Thoracic aorta (tissue), 2 donors: ENCODE results near the gene EFS. TPM values are rescaled to one million over a fixed set of nuclear protein-coding genes. Genes with fewer than 3 reads are reported as not detected.

Source experiments
- ATAC-seq: fragments of 150-250 bp; one replicate; pipeline ENCODE4 v1.8.0; 2017; ENCODE audit warnings: low read depth; ENCODE audit not compliant: insufficient number of reproducible peaks, low FRiP score
- DNase-seq: peaks from one replicate; pipeline ENCODE4 v3.0.0-alpha.2; 2020; ENCODE audit warnings: low spot score
- H3K27ac ChIP-seq, 2 donors: fragments of 200-600 bp; sonication (generic); 1 replicate in 1 of 2; 2 replicates in 1 of 2; pipeline ENCODE4 v1.5.1; 2016; ENCODE audit warnings: mild to moderate bottlenecking in 2 of 2, moderate library complexity in 2 of 2
- H3K27me3 ChIP-seq: fragments of 200-600 bp; sonication (generic); replicated peaks from 2 replicates; pipeline ENCODE4 v1.6.0; 2016; ENCODE audit warnings: mild to moderate bottlenecking; ENCODE audit not compliant: insufficient read depth
- H3K36me3 ChIP-seq: fragments of 200-600 bp; sonication (generic); one replicate; pipeline ENCODE4 v1.5.1; 2016
- H3K4me1 ChIP-seq, 2 donors: fragments of 200-600 bp; sonication (generic); 1 replicate in 1 of 2; 2 replicates in 1 of 2; pipeline versions ENCODE4 v1.5.1 to v1.6.0; 2016; ENCODE audit warnings: low read depth in 2 of 2, mild to moderate bottlenecking in 1 of 2; ENCODE audit not compliant: control insufficient read depth in 1 of 2
- H3K4me3 ChIP-seq: fragments of 200-600 bp; sonication (generic); 2 replicates; pipeline ENCODE4 v1.5.1; 2016; ENCODE audit warnings: mild to moderate bottlenecking
- H3K9me3 ChIP-seq: fragments of 200-600 bp; sonication (generic); 2 replicates; pipeline ENCODE4 v1.5.1; 2016
- CTCF ChIP-seq: fragments of 200-600 bp; sonication (generic); IDR thresholded peaks from one replicate; pipeline ENCODE4 v1.5.1; 2019; ENCODE audit warnings: antibody characterized with exemption
- total RNA-seq, 2 donors: library from RNA; depleted of rRNA; stranded (reverse); fragments of >200 nt; gene quantifications; one replicate each; pipeline versions ENCODE4 v1.1.0 to v1.2.3, GENCODE V29; 2016

Gene EFS
- total RNA-seq, 2 donors from 2014 or later, result 23.3 to 38.2 TPM

- no peaks in the 10 kb centered on the region for H3K27me3 ChIP-seq
- no peaks in the 10 kb centered on the region for H3K9me3 ChIP-seq
- H3K36me3 ChIP-seq, result no peaks in the 10 kb centered on the region
- no peak overlapping the region for H3K4me3 ChIP-seq
- no peak for DNase-seq
- no peak for TF ChIP-seq CTCF
- ATAC-seq, result no peak
- H3K4me1 ChIP-seq, result peaks cover 0 to 4% of the 10 kb centered on the region in 2 donors
- H3K27ac ChIP-seq, result no peak overlapping the region
Observed at GRCh38 chr14:23373041-23373440, 8.1 kb upstream of the EFS start.

- H3K4me3 ChIP-seq, result no peak within 1 kb of the TSS
- no peak for DNase-seq
- H3K4me1 ChIP-seq, result peaks cover 0 to 4% of the 10 kb centered on the region in 2 donors
- H3K9me3 ChIP-seq, result no peaks in the 10 kb centered on the region
- ATAC-seq, result no peak
- TF ChIP-seq CTCF, result no peak
- H3K36me3 ChIP-seq, result no peaks in the 10 kb centered on the region
- H3K27me3 ChIP-seq, result no peaks in the 10 kb centered on the region
- no peak within 1 kb of the TSS for H3K27ac ChIP-seq
Observed at GRCh38 chr14:23372509-23372908, 7.5 kb upstream of the EFS start, which contains the start of gene IL25. Gene IL25 (plus strand): TSS chr14:23372809.

- Histone ChIP-seq H3K36me3 (no peaks in the 10 kb centered on the region), H3K9me3 (no peaks in the 10 kb centered on the region), H3K27ac (no peak overlapping the region), H3K27me3 (no peaks in the 10 kb centered on the region), H3K4me3 (no peak overlapping the region), H3K4me1 (peaks cover 0 to 6% of the 10 kb centered on the region in 2 donors)
- ATAC-seq (no peak), DNase-seq (no peak)
- TF ChIP-seq CTCF, result no peak
Observed at GRCh38 chr14:23371865-23372264, 6.9 kb upstream of the EFS start.

GRCh38 chr14:23370221-23370620 lies 5.2 kb upstream of the EFS start:
- ATAC-seq (no peak), DNase-seq (no peak)
- no peak for TF ChIP-seq CTCF
- Histone ChIP-seq H3K4me3 (no peak overlapping the region), H3K36me3 (no peaks in the 10 kb centered on the region), H3K27me3 (no peaks in the 10 kb centered on the region), H3K27ac (no peak overlapping the region), H3K9me3 (no peaks in the 10 kb centered on the region), H3K4me1 (peaks cover 0 to 6% of the 10 kb centered on the region in 2 donors)

GRCh38 chr14:23366426-23366921 lies 1.5 kb upstream of the EFS start:
- ATAC-seq (peak; percentile 9), DNase-seq (no peak)
- Histone ChIP-seq H3K36me3 (no peaks in the 10 kb centered on the region), H3K4me3 (peak overlapping the region; percentile 73), H3K27ac (peak overlapping the region; percentile 86 to 98), H3K27me3 (no peaks in the 10 kb centered on the region), H3K4me1 (peaks cover 0 to 30% of the 10 kb centered on the region in 2 donors), H3K9me3 (no peaks in the 10 kb centered on the region)
- TF ChIP-seq CTCF, result no peak
